Measurements from ENCODE around the gene BTBD1.
"Not testable (repeated sequence)": the region's sequence is repeated elsewhere in the genome, so short reads cannot be mapped to it uniquely, and the experiment has no call there.

The BTBD1 gene

GRCh38 chr15:83036253-83036652, 30.8 kb downstream of the BTBD1 start:
- in situ Hi-C loops (cut with HindIII; ENCODE audit: low sequenced_read_pairs) = no loop called here
- TF ChIP-seq CTCF (IDR thresholded peaks at IDR 0.05; ENCODE audit: low read depth, low read length) = no peak
- H3K4me3 ChIP-seq (ENCODE audit: low read depth, low read length) = no peak overlapping the region
- no peak for DNase-seq (ENCODE audit: low read depth, low spot score)

- DNase-seq (ENCODE audit: low read depth, low spot score); H3K4me3 ChIP-seq (ENCODE audit: low read depth, low read length); in situ Hi-C loops (cut with HindIII; ENCODE audit: low sequenced_read_pairs): not testable (repeated sequence)
These were observed 35.8 kb downstream of the BTBD1 start for GRCh38 chr15:83031234-83031633.

GRCh38 chr15:83030021-83030420, 37.0 kb downstream of the BTBD1 start:
- peak; percentile 74 for DNase-seq (ENCODE audit: low read depth, low spot score)
- in situ Hi-C loops (cut with HindIII; ENCODE audit: low sequenced_read_pairs) = no loop called here
- TF ChIP-seq CTCF (IDR thresholded peaks at IDR 0.05; ENCODE audit: low read depth, low read length) = no peak

GRCh38 chr15:83018436-83018835, 48.6 kb downstream of the BTBD1 start:
- in situ Hi-C loops (cut with HindIII; ENCODE audit: low sequenced_read_pairs) = loop anchor here (25.0 kb wide), 1 partner anchor 481 kb away; the partner anchor contains the start of gene RPS17
- TF ChIP-seq CTCF (IDR thresholded peaks at IDR 0.05; ENCODE audit: low read depth, low read length) = no peak
- no peak for DNase-seq (ENCODE audit: low read depth, low spot score)
- no peak overlapping the region for H3K4me3 ChIP-seq (ENCODE audit: low read depth, low read length)

More at GRCh38 chr15:83030021-83030420, 37.0 kb downstream of the BTBD1 start:
- H3K4me3 ChIP-seq (ENCODE audit: low read depth, low read length) = no peak overlapping the region

- H3K4me3 ChIP-seq (ENCODE audit: low read depth, low read length) = no peak overlapping the region
- in situ Hi-C loops (cut with HindIII; ENCODE audit: low sequenced_read_pairs) = loop anchor here (25.0 kb wide), 1 partner anchor 480 kb away; the partner anchor contains the start of gene RPS17
- no peak for DNase-seq (ENCODE audit: low read depth, low spot score)
- TF ChIP-seq CTCF (IDR thresholded peaks at IDR 0.05; ENCODE audit: low read depth, low read length) = no peak
These were observed 50.1 kb downstream of the BTBD1 start for GRCh38 chr15:83016906-83017305.

- in situ Hi-C loops (cut with HindIII; ENCODE audit: low sequenced_read_pairs) = loop anchor here (25.0 kb wide), 1 partner anchor 478 kb away; the partner anchor contains the start of gene RPS17
- no peak for TF ChIP-seq CTCF (IDR thresholded peaks at IDR 0.05; ENCODE audit: low read depth, low read length)
- no peak overlapping the region for H3K4me3 ChIP-seq (ENCODE audit: low read depth, low read length)
- DNase-seq (ENCODE audit: low read depth, low spot score) = no peak
These were observed 51.7 kb downstream of the BTBD1 start for GRCh38 chr15:83015361-83015760.

- in situ Hi-C loops (cut with HindIII; ENCODE audit: low sequenced_read_pairs) = loop anchor here (25.0 kb wide), 1 partner anchor 477 kb away; the partner anchor contains the start of gene RPS17
- no peak for DNase-seq (ENCODE audit: low read depth, low spot score)
- TF ChIP-seq CTCF (IDR thresholded peaks at IDR 0.05; ENCODE audit: low read depth, low read length) = no peak
- no peak overlapping the region for H3K4me3 ChIP-seq (ENCODE audit: low read depth, low read length)
These were observed 52.8 kb downstream of the BTBD1 start for GRCh38 chr15:83014205-83014653.

Measured in astrocyte of the spinal cord (primary cell).